EH (cell line): ENCODE results near the gene RAB40A.

Source experiments
- DNase-seq: peaks from one replicate; pipeline ENCODE4 v3.0.0-alpha.2; 2015; ENCODE audit warnings: low read depth

RAB40A gene, protein sequence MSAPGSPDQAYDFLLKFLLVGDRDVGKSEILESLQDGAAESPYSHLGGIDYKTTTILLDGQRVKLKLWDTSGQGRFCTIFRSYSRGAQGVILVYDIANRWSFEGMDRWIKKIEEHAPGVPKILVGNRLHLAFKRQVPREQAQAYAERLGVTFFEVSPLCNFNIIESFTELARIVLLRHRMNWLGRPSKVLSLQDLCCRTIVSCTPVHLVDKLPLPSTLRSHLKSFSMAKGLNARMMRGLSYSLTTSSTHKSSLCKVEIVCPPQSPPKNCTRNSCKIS

GRCh38 chrX:103519389-103519788 lies at the start of gene RAB40A:
Gene RAB40A, minus strand, starts transcription at chrX:103519489. Its CDS starts 18,733 bp downstream, at chrX:103500756.
- DNase-seq, result no peak

- DNase-seq, result peak; percentile 77
Observed at GRCh38 chrX:103565752-103566151, 46.5 kb upstream of the RAB40A start.

GRCh38 chrX:103565197-103565596 lies 45.9 kb upstream of the RAB40A start:
- DNase-seq, result peak; percentile 11

GRCh38 chrX:103562801-103563200 lies 43.5 kb upstream of the RAB40A start:
- DNase-seq, result peak; percentile 31

DNA sequence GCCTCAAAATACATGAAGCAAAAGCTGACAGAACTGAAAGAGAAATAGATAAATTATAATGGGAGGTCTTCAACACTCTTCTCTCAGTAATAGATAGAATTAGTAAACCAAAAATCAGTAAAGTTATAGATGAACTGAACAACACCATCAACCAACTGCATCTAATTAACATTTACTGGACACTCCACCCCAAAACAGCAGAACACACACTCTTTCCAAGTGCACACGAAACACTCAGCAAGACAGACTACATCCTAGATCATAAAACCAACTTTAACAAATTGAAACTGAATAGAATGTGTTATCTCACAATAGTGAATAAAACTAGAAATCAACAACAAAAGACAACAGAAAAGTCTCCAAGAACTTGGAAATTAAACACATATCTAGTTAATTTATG lies 41.0 kb upstream of the RAB40A start:
- DNase-seq, result no peak

- DNase-seq, result no peak
Observed at GRCh38 chrX:103556963-103557612, 37.8 kb upstream of the RAB40A start.

GRCh38 chrX:103554687-103555424 lies 35.6 kb upstream of the RAB40A start:
- DNase-seq, result peak; percentile 71

DNA sequence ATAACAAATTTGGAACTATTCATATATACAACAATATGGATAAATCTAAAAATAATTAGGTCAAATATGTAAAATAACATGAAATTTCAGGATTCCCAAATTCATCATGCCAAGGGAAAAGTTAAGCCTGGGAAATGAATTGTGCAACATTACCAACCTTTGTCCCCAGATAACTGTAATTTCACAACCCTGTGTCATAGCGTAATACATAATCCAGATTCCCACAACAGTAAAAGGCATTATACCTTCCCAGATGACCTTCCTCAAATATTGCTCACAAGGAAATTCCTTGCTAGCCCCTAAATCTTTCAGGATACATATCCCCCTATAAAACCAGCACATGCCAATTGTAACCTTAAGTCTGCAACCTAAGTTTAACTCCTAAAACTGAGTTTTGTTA lies 32.9 kb upstream of the RAB40A start:
- DNase-seq, result no peak

DNA sequence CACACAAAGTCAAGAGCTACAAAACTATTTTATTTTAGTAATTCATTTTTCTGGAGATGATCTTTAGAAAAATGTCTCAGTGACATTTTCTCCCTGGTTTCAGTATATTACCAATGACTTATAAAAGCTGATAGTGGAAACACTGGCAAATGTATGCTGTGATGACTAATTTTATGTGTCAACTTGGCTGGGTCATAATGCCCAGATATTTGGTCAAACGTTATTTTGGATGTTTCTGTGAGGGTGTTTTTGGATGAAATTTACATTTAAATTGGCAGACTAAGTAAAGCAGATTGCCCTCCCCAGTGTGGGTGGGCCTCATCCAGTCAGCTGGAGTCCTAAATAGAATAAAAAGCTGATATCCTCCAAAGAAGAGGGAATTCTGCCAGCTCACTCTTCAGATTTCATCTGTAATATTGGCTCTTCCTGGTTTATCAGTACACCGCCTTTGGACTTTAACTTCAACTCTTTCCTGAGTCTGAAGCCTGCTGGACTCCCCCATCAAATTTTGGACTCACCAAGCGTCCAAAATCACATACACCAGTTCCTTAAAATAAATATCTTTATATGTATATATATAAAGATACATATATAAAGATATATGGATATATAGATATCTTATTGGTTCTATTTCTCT lies 31.2 kb upstream of the RAB40A start:
- no peak for DNase-seq

DNA sequence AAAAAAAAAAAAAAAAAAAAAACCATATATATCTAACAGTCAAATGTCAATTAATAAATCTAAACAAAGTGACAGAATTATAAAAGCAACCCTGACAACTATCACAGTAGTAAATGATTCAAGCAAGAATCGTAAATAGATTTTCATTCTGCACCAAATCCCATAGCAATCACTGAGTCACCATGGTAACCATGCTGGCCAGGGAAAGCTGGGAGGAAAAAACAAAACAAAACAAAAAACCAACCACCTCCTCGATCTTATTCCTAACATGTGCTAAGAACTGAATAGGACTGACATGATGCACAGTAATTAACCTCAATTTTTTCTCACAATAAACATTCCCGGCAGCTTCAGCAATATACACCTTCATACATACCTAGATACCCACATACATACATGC lies 30.6 kb upstream of the RAB40A start:
- DNase-seq, result no peak

DNA sequence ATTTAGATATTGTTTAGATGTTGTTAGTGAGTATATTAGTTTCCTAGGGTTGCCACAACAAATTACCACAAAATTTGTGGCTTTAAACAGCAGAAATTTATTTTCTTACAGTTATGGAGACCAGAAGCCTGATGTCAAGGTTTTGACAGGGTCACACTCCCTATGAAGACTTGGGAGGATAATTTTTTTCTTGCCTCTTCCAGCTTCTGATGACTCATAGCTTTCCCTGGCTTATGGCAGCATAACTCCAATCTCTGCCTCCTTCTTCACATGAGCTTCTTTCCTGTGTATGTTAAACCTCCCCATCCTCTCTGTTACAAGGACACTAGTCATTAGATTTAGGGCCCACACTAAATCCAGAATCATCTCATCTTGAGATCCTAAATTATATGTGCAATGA lies 20.9 kb upstream of the RAB40A start:
- DNase-seq, result peak; percentile 79

DNA sequence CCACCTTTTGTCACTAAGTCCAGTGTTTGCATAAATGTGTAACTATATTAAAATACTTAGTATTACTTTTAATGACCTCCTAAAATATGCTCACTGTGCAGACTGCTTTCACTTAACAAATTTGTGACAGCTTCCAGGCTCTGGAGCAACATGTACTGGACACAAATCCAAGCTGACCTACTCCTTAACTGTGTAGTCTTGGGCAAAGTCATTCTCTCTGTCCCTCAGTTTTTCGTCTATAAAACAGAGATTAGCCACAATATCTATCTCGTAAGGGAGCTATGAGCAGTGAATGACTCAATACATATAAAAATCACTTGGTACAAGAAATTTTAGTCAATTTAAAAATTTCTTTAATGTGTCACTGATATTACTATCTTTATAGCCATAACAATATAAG lies 20.4 kb upstream of the RAB40A start:
- peak; percentile 48 for DNase-seq

DNA sequence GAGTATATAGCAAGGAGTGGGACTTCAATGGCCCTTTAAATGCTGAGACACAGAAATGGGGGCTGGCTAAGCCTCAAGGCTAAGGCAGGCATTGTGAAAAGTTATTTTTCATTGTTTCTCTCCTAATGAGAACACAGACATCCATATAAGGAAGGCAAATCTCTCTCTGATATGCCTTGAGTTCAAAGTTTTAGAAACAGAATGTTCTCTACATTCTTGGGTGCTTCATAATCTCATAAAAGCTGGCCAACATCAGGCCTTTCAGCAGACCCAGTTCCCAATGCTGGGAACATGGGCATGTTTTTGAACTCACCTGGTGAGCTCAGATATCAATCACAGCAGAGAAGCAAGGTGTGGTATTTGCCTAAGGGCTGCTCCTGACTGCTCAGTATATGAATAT lies 19.4 kb upstream of the RAB40A start:
- DNase-seq, result peak; percentile 84

GRCh38 chrX:103537871-103538387 lies 18.6 kb upstream of the RAB40A start:
- DNase-seq, result no peak

- peak; percentile 45 for DNase-seq
Observed at GRCh38 chrX:103536732-103537131, 17.4 kb upstream of the RAB40A start.

DNA sequence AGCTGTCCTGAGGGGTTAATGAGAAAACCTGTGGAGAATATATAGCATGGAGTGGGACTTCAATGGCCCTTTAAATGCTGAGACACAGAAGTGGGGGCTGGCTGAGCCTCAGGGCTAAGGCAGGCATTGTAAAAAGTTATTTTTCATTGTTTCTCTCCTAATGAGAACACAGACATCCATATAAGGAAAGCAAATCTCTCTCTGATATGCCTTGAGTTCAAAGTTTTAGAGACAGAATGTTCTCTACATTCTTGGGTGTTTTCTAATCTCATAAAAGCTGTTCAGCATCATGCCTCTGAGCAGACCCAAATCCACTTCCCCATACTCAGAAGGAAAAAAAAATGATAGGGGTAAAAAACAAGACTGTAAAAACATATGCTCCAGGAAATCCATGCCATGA lies 16.8 kb upstream of the RAB40A start:
- DNase-seq, result peak; percentile 87

DNA sequence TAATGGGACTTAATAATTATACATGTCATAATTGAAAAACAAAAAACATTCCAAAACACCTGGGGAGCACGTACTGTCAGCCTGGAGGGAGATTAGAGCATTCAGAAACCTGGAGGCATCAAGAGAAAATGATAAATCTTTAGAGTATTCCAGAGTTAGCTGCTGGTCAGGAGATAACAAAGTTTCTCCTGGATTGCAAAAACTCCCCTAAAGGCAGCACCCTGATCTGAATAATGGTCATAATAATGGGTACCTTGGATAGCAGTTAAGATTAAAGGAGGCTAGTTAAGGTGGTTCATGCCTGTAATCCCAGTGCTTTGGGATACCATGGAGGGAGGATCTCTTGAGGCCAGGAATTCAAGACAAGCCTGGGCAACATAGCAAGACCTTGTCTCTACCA lies 15.9 kb upstream of the RAB40A start:
- no peak for DNase-seq

- DNase-seq, result peak; percentile 74
Observed at GRCh38 chrX:103533511-103534216, 14.4 kb upstream of the RAB40A start.

- DNase-seq, result peak; percentile 90
Observed at GRCh38 chrX:103531002-103531401, 11.7 kb upstream of the RAB40A start.

- DNase-seq, result peak; percentile 76
Observed at GRCh38 chrX:103530545-103530944, 11.3 kb upstream of the RAB40A start.

DNA sequence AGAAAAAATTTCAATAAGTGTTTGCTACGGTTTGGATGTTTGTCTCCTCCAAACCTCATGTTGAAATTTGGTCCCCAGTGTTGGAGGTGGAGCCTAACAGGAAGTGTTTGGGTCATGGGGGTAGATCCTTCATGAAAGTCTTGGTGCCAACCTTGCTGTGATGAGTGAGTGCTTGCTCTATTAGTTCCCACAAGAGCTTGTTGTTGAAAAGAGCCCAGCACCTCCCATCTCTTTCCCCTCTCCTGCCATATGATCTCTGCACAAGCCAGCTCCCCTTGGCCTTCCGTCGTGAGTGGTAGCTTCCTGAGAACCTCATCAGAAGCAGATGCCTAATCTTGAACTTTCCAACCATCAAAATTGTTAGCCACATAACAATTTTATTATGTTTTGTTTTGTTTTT lies 10.3 kb upstream of the RAB40A start:
- no peak for DNase-seq

GRCh38 chrX:103524747-103525146 lies 5.5 kb upstream of the RAB40A start:
- DNase-seq, result no peak
